Measurements from ENCODE around the gene AOPEP. TPM values are rescaled to one million over a fixed set of nuclear protein-coding genes. Genes with fewer than 3 reads are reported as not detected.

Gene AOPEP
- total and polyA plus RNA-seq, 2 of the 13 experiments (the other 11 are each of a cell fraction or from before 2014, with no cell fraction given), result 22.2 to 41.6 TPM

- no peak for TF ChIP-seq ZXDC (CRISPR knock-in tag; IDR thresholded peaks at IDR 0.05)
- TF ChIP-seq SMYD3 (CRISPR knock-in tag; IDR thresholded peaks at IDR 0.05), result no peak
These were observed 313.6 kb downstream of the AOPEP start (continued) for GRCh38 chr9:95040106-95040505.

- H3K27me3 ChIP-seq (ENCODE audit: control insufficient read depth in 1 of 2, insufficient read depth in 2 of 2, low read length in 2 of 2), result no peaks in the 10 kb centered on the region
- ATAC-seq (no peak), FAIRE-seq (no peak), DNase-seq (ENCODE audit: low spot score) (no peak)
- H4K20me1 ChIP-seq (ENCODE audit: insufficient read depth, low read length), result peaks cover 60% of the 10 kb centered on the region
- CTCF ChIA-PET (ENCODE audit: low intra/inter-chr PET ratio, low total read pairs), result no interaction called here
- POLR2A ChIA-PET, result interaction anchor here (1.2 to 1.6 kb wide), 2 partner anchors 12 to 20 kb away, joined by 3 to 5 read pairs; no protein-coding TSS in a partner anchor
- H3K4me2 ChIP-seq (ENCODE audit: low read depth, low read length), result no peak overlapping the region
- H3K4me1 ChIP-seq (ENCODE audit: insufficient read depth, low read length), result peaks cover 66% of the 10 kb centered on the region
- in situ Hi-C loops (cut with HindIII; ENCODE audit: extremely low pct_ligation_motif_present, low pct_unique_long_range_greater_than_20kb), result no loop called here
- no peak overlapping the region for H3K27ac ChIP-seq (ENCODE audit: extremely low read length, insufficient read depth, low read length)
- no peaks in the 10 kb centered on the region for H3K9me3 ChIP-seq (ENCODE audit: low read length)
- H3K36me3 ChIP-seq (replicated peaks in 1 of 2; ENCODE audit: control insufficient read depth in 1 of 2, insufficient read depth in 2 of 2, low read length in 2 of 2), result peaks cover 12 to 39% of the 10 kb centered on the region in 2 experiments
- no peak overlapping the region for H3K9ac ChIP-seq (ENCODE audit: insufficient read depth, low read depth, low read length)
- intact Hi-C loops (cut with micrococcal nuclease; ENCODE audit: unreplicated experiment), result no loop called here
- no peak overlapping the region for H3K4me3 ChIP-seq (replicated peaks in 1 of 3; ENCODE audit: insufficient read depth in 1 of 3, low read depth in 2 of 3, low read length in 3 of 3)
- peaks cover 76% of the 10 kb centered on the region for H3K79me2 ChIP-seq (ENCODE audit: insufficient read depth, low read length)
- 58% methylated on average over 5 of the region's 5 CpGs for WGBS (ENCODE audit: low lambda C conversion rate)
- no peak overlapping the region for H2AFZ ChIP-seq (ENCODE audit: low read length)
- no TSS peak for BruUV-seq (replicated peaks)
- peak; percentile 48 for TF ChIP-seq SALL1 (CRISPR knock-in tag; IDR thresholded peaks at IDR 0.05)
- no peak for TF ChIP-seq TIGD3 (CRISPR knock-in tag; IDR thresholded peaks at IDR 0.05; ENCODE audit: borderline replicate concordance)
- TF ChIP-seq TERF1 (CRISPR knock-in tag; IDR thresholded peaks at IDR 0.05), result no peak
- 0 out of 2 replicates have a peak, but pooled peaks have one; percentile 9 for TF ChIP-seq GATAD2A (CRISPR knock-in tag; IDR thresholded peaks at IDR 0.05)
- TF ChIP-seq STAT5B (CRISPR knock-in tag; IDR thresholded peaks at IDR 0.05), result no peak
- TF ChIP-seq SKI (IDR thresholded peaks at IDR 0.05; ENCODE audit: partially characterized antibody), result no peak
- TF ChIP-seq ZBTB7B (CRISPR knock-in tag; IDR thresholded peaks at IDR 0.05), result no peak
- TF ChIP-seq TAF15 (IDR thresholded peaks at IDR 0.05; ENCODE audit: low read depth, low read length, poor library complexity, severe bottlenecking), result no peak
- TF ChIP-seq ATF3 (CRISPR knock-in tag; IDR thresholded peaks at IDR 0.05), result no peak
- no peak for TF ChIP-seq NCOA2 (CRISPR knock-in tag; IDR thresholded peaks at IDR 0.05)
- no peak for TF ChIP-seq NRL (CRISPR knock-in tag; IDR thresholded peaks at IDR 0.05; ENCODE audit: borderline replicate concordance)
- TF ChIP-seq ZNF597 (CRISPR knock-in tag; IDR thresholded peaks at IDR 0.05), result no peak
- TF ChIP-seq ZNF770 (CRISPR knock-in tag; IDR thresholded peaks at IDR 0.05), result no peak
These were observed 317.3 kb downstream of the AOPEP start for GRCh38 chr9:95043826-95044225.
